Endothelial cell of umbilical vein (primary cell): ENCODE data around the gene SMAP1. TPM values are rescaled to one million over a fixed set of nuclear protein-coding genes. Genes with fewer than 3 reads are reported as not detected.
A peak's percentile ranks its signal among the peaks of the same experiment; 100 is the strongest.

Source experiments
- BruUV-seq: library from RNA; stranded (reverse); fragments of 400-500 nt; replicated peaks from 2 replicates; lab custom pipeline; 2021; lab: Mats Ljungman, UMichigan
- CTCF ChIA-PET: fragments of 300-600, 350-600 bp; sonication (Branson Sonifier 250); formaldehyde crosslinking; loops from one replicate; lab custom pipeline; 2021; ENCODE audit warnings: antibody characterized with exemption, inconsistent platforms; lab: Charles Lee
- POLR2A ChIA-PET: fragments of 300-600, 350-600 bp; sonication (Branson Sonifier 250); formaldehyde crosslinking; loops from one replicate; lab custom pipeline; 2021; ENCODE audit warnings: antibody characterized with exemption, inconsistent platforms; lab: Charles Lee
- DNase-seq: peaks from one replicate; pipeline ENCODE4 v3.0.0-alpha.2; 2011; ENCODE audit warnings: low read depth, low spot score
- FAIRE-seq: peaks from 2 replicates; lab custom pipeline; 2011; peaks lifted over from hg19 to GRCh38; lab: Jason Lieb, UNC
- H2AFZ ChIP-seq: 2 replicates; pipeline ENCODE4 v1.6.0; 2012; ENCODE audit warnings: low read depth, low read length, control low read depth, inconsistent platforms
- H3K27ac ChIP-seq: 2 replicates; pipeline ENCODE4 v1.5.1; 2011; ENCODE audit warnings: low read depth, mild to moderate bottlenecking, control low read depth, low read length, moderate library complexity; ENCODE audit not compliant: insufficient read depth
- H3K27me3 ChIP-seq, 2 experiments: 2 replicates each; pipeline versions ENCODE4 v1.6.0 to v1.6.1; 2011; ENCODE audit warnings: low read length in 2 of 2, mixed read lengths in 1 of 2; ENCODE audit not compliant: control insufficient read depth in 2 of 2, insufficient read depth in 2 of 2
- H3K36me3 ChIP-seq, 2 experiments: 2 replicates in 1 of 2; 3 replicates in 1 of 2; pipeline ENCODE4 v1.5.1; 2011; ENCODE audit warnings: low read length in 2 of 2, mild to moderate bottlenecking in 1 of 2, moderate library complexity in 1 of 2; ENCODE audit not compliant: control insufficient read depth in 2 of 2, insufficient read depth in 2 of 2; ENCODE audit errors: extremely low read depth in 1 of 2
- H3K4me1 ChIP-seq: 3 replicates; pipeline ENCODE4 v1.5.1; 2011; ENCODE audit warnings: mild to moderate bottlenecking, low read length; ENCODE audit not compliant: control insufficient read depth, insufficient read depth; ENCODE audit errors: extremely low read depth
- H3K4me2 ChIP-seq: 2 replicates; pipeline ENCODE4 v1.6.1; 2011; ENCODE audit warnings: low read length, control low read depth, mixed read lengths; ENCODE audit not compliant: insufficient read depth
- H3K4me3 ChIP-seq, 3 experiments: fragments of 200-600 bp in 1 of 3; sonication (generic), shearing (Covaris generic) in 1 of 3; replicated peaks in 1 of 3; 2 replicates each; pipeline ENCODE4 v1.5.1; 2011 to 2016; ENCODE audit warnings: control low read depth in 3 of 3, low read length in 3 of 3, mild to moderate bottlenecking in 2 of 3, inconsistent platforms in 1 of 3, low read depth in 1 of 3, moderate library complexity in 1 of 3; ENCODE audit not compliant: insufficient read depth in 1 of 3
- H3K79me2 ChIP-seq: 2 replicates; pipeline ENCODE4 v1.6.0; 2012; ENCODE audit warnings: low read length, inconsistent platforms; ENCODE audit not compliant: control insufficient read depth, insufficient read depth
- H3K9ac ChIP-seq: replicated peaks from 2 replicates; pipeline ENCODE3; 2011; ENCODE audit warnings: low read length, control low read depth; ENCODE audit not compliant: insufficient read depth; ENCODE audit errors: extremely low read depth
- H3K9me1 ChIP-seq: replicated peaks from 3 replicates; pipeline ENCODE4 v1.6.0; 2011; ENCODE audit warnings: mild to moderate bottlenecking, low read length; ENCODE audit not compliant: control insufficient read depth, insufficient read depth; ENCODE audit errors: extremely low read depth
- H3K9me3 ChIP-seq: replicated peaks from 2 replicates; pipeline ENCODE4 v1.5.1; 2012; ENCODE audit warnings: low read length, inconsistent platforms; ENCODE audit not compliant: control insufficient read depth, insufficient read depth
- H4K20me1 ChIP-seq: replicated peaks from 2 replicates; pipeline ENCODE3; 2011; ENCODE audit warnings: mild to moderate bottlenecking, low read length; ENCODE audit not compliant: control insufficient read depth, insufficient read depth; ENCODE audit errors: extremely low read depth
- CTCF ChIP-seq, 2 donors: IDR thresholded peaks; 1 replicate in 1 of 2; 2 replicates in 1 of 2; pipeline ENCODE4 v1.5.1; 2011; ENCODE audit warnings: low read length in 2 of 2, mild to moderate bottlenecking in 2 of 2, moderate library complexity in 2 of 2, control low read depth in 1 of 2, inconsistent platforms in 1 of 2, low read depth in 1 of 2; ENCODE audit not compliant: insufficient read depth in 1 of 2; ENCODE audit errors: extremely low read depth in 1 of 2
- EZH2 ChIP-seq: IDR thresholded peaks from 2 replicates; pipeline ENCODE4 v1.6.1; 2012; ENCODE audit warnings: borderline replicate concordance, low read depth, mild to moderate bottlenecking, moderate library complexity, low read length, inconsistent platforms; ENCODE audit not compliant: severe bottlenecking
- FOS ChIP-seq: IDR thresholded peaks from 2 replicates; pipeline ENCODE4 v1.6.1; 2011; ENCODE audit warnings: mild to moderate bottlenecking, low read length, moderate library complexity, borderline replicate concordance; ENCODE audit not compliant: insufficient read depth
- GATA2 ChIP-seq: IDR thresholded peaks from 2 replicates; pipeline ENCODE4 v1.7.0; 2011; ENCODE audit warnings: low read depth, mild to moderate bottlenecking, moderate library complexity, mixed read lengths, low read length; ENCODE audit not compliant: insufficient read length, insufficient read depth
- JUN ChIP-seq: IDR thresholded peaks from 2 replicates; pipeline ENCODE4 v1.6.1; 2011; ENCODE audit warnings: borderline replicate concordance, low read depth; ENCODE audit not compliant: insufficient read length, insufficient read depth
- MAX ChIP-seq: IDR thresholded peaks from 2 replicates; pipeline ENCODE4 v1.6.1; 2011; ENCODE audit not compliant: insufficient read depth, insufficient read length
- MYC ChIP-seq: IDR thresholded peaks from one replicate; pipeline ENCODE4 v1.6.1; 2011; ENCODE audit warnings: mild to moderate bottlenecking, low read depth, low read length
- POLR2A ChIP-seq: IDR thresholded peaks from 2 replicates; pipeline ENCODE4 v1.6.1; 2012; ENCODE audit warnings: low read depth, mild to moderate bottlenecking, control low read depth, low read length
- POLR2AphosphoS5 ChIP-seq: IDR thresholded peaks from 2 replicates; pipeline ENCODE4 v1.6.1; 2012; ENCODE audit warnings: low read depth, mild to moderate bottlenecking, control low read depth, low read length, moderate library complexity; ENCODE audit not compliant: insufficient read depth
- dilution Hi-C: fragments of 300-500 bp; cut with MboI; formaldehyde crosslinking; loops from one replicate; pipeline ENCODE4 v1.15.0; 2019; ENCODE audit warnings: low sequenced_read_pairs; ENCODE audit not compliant: extremely low pct_ligation_motif_present
- intact Hi-C: fragments of 100-400 bp; cut with micrococcal nuclease; formaldehyde crosslinking; loops from one replicate; pipeline ENCODE4 v1.10.0; 2022
- polyA plus RNA-seq, 4 experiments: library from polyadenylated mRNA; depleted of rRNA in 3 of 4; stranded (reverse) in 3 of 4; unstranded in 1 of 4; fragments of >200 nt; gene quantifications; 2 replicates each; pipeline versions ENCODE4 v1.2.1 to v1.2.3, GENCODE V29; 2011 to 2012; ENCODE audit warnings: missing spikeins in 1 of 4
- total RNA-seq: library from RNA; stranded (reverse); gene quantifications from 2 replicates; pipeline ENCODE4 v1.2.3, GENCODE V29; 2021

SMAP1 gene
- total and polyA plus RNA-seq, 2 donors (not counting 3 experiments of a cell fraction or from before 2014, with no cell fraction given), result 14.6 to 24.6 TPM

DNA sequence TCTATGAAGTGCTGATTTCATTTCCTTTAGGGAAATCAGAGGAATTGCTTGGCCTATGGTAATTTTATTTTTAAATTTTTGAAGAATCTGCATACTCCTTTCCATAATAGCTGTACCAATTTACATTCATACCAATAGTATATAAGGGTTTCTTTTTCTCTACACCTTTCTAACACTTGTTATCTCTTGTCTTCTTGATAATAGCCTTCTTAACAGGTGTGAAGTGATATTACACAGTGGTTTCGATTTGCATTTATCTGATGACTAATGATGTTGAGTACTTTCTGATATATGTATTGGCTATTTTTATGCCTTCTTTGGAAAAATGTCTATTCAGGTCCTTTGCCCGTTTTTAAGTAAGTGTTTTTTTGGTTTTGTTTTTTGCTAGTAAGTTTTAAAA, 40.8 kb downstream of the SMAP1 start:
- no peaks in the 10 kb centered on the region for H3K9me3 ChIP-seq
- dilution Hi-C loops, result no loop called here
- CTCF ChIA-PET, result interaction anchor here (1.0 to 5.4 kb wide), 4 partner anchors 173 to 248 kb away, joined by 3 to 61 read pairs (median 21); partner anchors contain the start of gene B3GAT2

More for the DNA sequence above, 40.8 kb downstream of the SMAP1 start:
- H3K36me3 ChIP-seq, result no peaks in the 10 kb centered on the region
- no peaks in the 10 kb centered on the region for H3K9me1 ChIP-seq
- H3K9ac ChIP-seq, result no peak overlapping the region
- POLR2A ChIA-PET, result no interaction called here
- peaks cover 18% of the 10 kb centered on the region for H3K79me2 ChIP-seq
- TF ChIP-seq POLR2AphosphoS5, result no peak
- TF ChIP-seq POLR2A, result no peak
- TF ChIP-seq CTCF (IDR thresholded peaks at IDR 0.05; ENCODE audit: extremely low read depth in 1 of 2, insufficient read depth in 1 of 2, low read depth in 1 of 2, low read length in 2 of 2), result no peak
- TF ChIP-seq GATA2, result no peak
- no peak for TF ChIP-seq JUN
- TF ChIP-seq FOS, result no peak
- no peak for TF ChIP-seq MAX
- TF ChIP-seq EZH2, result no peak
- TF ChIP-seq MYC, result no peak
- no peaks in the 10 kb centered on the region for H3K27me3 ChIP-seq
- intact Hi-C loops, result loop anchor here (10.0 kb wide), 1 partner anchor 646 kb away; no protein-coding TSS in a partner anchor
- no TSS peak for BruUV-seq
- H2AFZ ChIP-seq, result no peak overlapping the region
- no peak for DNase-seq
- no peaks in the 10 kb centered on the region for H4K20me1 ChIP-seq
- H3K27ac ChIP-seq, result no peak overlapping the region
- FAIRE-seq, result no peak
- no peak overlapping the region for H3K4me3 ChIP-seq
- peak overlapping the region; percentile 30 for H3K4me2 ChIP-seq
- H3K4me1 ChIP-seq, result peaks cover 10% of the 10 kb centered on the region
